Transverse colon (tissue), 4 donors: ENCODE measurements around the gene PGD. TPM values are rescaled to one million over a fixed set of nuclear protein-coding genes. Genes with fewer than 3 reads are reported as not detected.

Experiments
- DNase-seq: peaks from one replicate; pipeline ENCODE4 v3.0.0-alpha.2; 2019
- H3K27ac ChIP-seq, 4 donors: fragments of 200-600 bp; sonication (generic); 2 replicates each; pipeline ENCODE4 v1.5.1; 2016 to 2018; ENCODE audit warnings: inconsistent platforms in 4 of 4
- H3K27me3 ChIP-seq: fragments of 200-600 bp; sonication (generic); 2 replicates; pipeline ENCODE4 v1.5.1; 2017; ENCODE audit warnings: inconsistent platforms
- H3K36me3 ChIP-seq, 4 donors: fragments of 200-600 bp; sonication (generic); 2 replicates each; pipeline ENCODE4 v1.5.1; 2017 to 2019; ENCODE audit warnings: inconsistent platforms in 4 of 4
- H3K4me1 ChIP-seq, 4 donors: fragments of 200-600 bp; sonication (generic); 2 replicates each; pipeline ENCODE4 v1.5.1; 2017 to 2020; ENCODE audit warnings: inconsistent platforms in 4 of 4
- H3K4me3 ChIP-seq, 4 donors: fragments of 200-600 bp; sonication (generic); 1 replicate in 1 of 4; 2 replicates in 3 of 4; pipeline versions ENCODE4 v1.5.1 to v1.6.1; 2017 to 2019; ENCODE audit warnings: inconsistent platforms in 4 of 4
- H3K9me3 ChIP-seq, 2 donors: fragments of 200-600 bp; sonication (generic); 2 replicates each; pipeline ENCODE4 v1.5.1; 2017 to 2019; ENCODE audit warnings: inconsistent platforms in 2 of 2
- EP300 ChIP-seq: sonication (generic); formaldehyde crosslinking; IDR thresholded peaks from one replicate; pipeline ENCODE4 v1.6.1; 2017; ENCODE audit warnings: antibody characterized with exemption, low read depth
- POLR2A ChIP-seq: fragments of 450-650 bp; IDR thresholded peaks from one replicate; pipeline ENCODE4 v1.6.1; 2016; ENCODE audit warnings: antibody characterized with exemption, mild to moderate bottlenecking, moderate library complexity
- POLR2AphosphoS5 ChIP-seq, 3 donors: sonication (generic); formaldehyde crosslinking; IDR thresholded peaks; one replicate each; pipeline ENCODE4 v1.6.1; 2016; ENCODE audit warnings: antibody characterized with exemption in 3 of 3
- WGBS, 2 donors: methylation state at CpG; one replicate each; pipeline ENCODE4 v1.1.5; 2018; ENCODE audit warnings: low coverage in 1 of 2; 5-methylcytosine and 5-hydroxymethylcytosine counted together
- in situ Hi-C, 4 donors: fragments of 200-750 bp; cut with MboI; loops; one replicate each; pipeline versions ENCODE4 v1.15.0 to v1.15.1; 2017; ENCODE audit warnings: low sequenced_read_pairs in 3 of 4, low pct_ligation_motif_present in 1 of 4, low pct_unique_long_range_greater_than_20kb in 1 of 4
- intact Hi-C: fragments of 100-400 bp; cut with DNase I; formaldehyde crosslinking; loops from one replicate; pipeline ENCODE4 v1.15.1; 2023; ENCODE audit warnings: low total_unique reads
- total RNA-seq, 4 donors: library from RNA; depleted of rRNA; stranded (reverse); fragments of >200 nt; gene quantifications; one replicate each; pipeline ENCODE4 v1.1.0, GENCODE V29; 2016
- TF ChIP-seq, protein P1 (sequence below), 5 experiments: fragments of 200-600 bp in 3 of 5; fragments of 450-650 bp in 2 of 5; sonication (generic) in 3 of 5; IDR thresholded peaks; 1 replicate in 2 of 5; 2 replicates in 3 of 5; pipeline ENCODE4 v1.5.1; 2016 to 2017; ENCODE audit warnings: antibody characterized with exemption in 5 of 5, inconsistent platforms in 3 of 5, mild to moderate bottlenecking in 2 of 5, moderate library complexity in 1 of 5

Gene PGD
- total RNA-seq, 4 donors from 2014 or later, result 15.7 to 73.0 (median 66.1) TPM

DNA sequence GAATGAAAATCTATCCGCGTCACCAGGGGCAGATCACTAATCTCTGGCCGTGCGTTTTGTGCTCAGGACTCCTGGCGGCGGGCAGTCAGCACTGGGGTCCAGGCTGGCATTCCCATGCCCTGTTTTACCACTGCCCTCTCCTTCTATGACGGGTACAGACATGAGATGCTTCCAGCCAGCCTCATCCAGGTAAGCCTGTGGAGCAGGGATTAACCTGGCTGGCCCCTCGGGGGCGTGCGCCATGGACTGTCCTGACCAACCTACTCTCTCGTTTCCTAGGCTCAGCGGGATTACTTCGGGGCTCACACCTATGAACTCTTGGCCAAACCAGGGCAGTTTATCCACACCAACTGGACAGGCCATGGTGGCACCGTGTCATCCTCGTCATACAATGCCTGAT, 20.5 kb downstream of the PGD start:
- Histone ChIP-seq H3K36me3 (peaks cover 0 to 33% (median 16%) of the 10 kb centered on the region in 4 donors), H3K9me3 (no peaks in the 10 kb centered on the region), H3K4me1 (no peaks in the 10 kb centered on the region), H3K27me3 (no peaks in the 10 kb centered on the region), H3K27ac (no peak overlapping the region), H3K4me3 (no peak overlapping the region)
- intact Hi-C loops, result no loop called here
- TF ChIP-seq, protein P1, sequence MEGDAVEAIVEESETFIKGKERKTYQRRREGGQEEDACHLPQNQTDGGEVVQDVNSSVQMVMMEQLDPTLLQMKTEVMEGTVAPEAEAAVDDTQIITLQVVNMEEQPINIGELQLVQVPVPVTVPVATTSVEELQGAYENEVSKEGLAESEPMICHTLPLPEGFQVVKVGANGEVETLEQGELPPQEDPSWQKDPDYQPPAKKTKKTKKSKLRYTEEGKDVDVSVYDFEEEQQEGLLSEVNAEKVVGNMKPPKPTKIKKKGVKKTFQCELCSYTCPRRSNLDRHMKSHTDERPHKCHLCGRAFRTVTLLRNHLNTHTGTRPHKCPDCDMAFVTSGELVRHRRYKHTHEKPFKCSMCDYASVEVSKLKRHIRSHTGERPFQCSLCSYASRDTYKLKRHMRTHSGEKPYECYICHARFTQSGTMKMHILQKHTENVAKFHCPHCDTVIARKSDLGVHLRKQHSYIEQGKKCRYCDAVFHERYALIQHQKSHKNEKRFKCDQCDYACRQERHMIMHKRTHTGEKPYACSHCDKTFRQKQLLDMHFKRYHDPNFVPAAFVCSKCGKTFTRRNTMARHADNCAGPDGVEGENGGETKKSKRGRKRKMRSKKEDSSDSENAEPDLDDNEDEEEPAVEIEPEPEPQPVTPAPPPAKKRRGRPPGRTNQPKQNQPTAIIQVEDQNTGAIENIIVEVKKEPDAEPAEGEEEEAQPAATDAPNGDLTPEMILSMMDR (IDR thresholded peaks at IDR 0.05), result no peak
- TF ChIP-seq EP300 (no peak), POLR2A (no peak), POLR2AphosphoS5 (IDR thresholded peaks at IDR 0.05) (no peak)
- in situ Hi-C loops, result no loop called here
- 93 to 97% methylated on average over 6 to 15 of the region's 15 CpGs for WGBS, 2 donors
- DNase-seq, result no peak

DNA sequence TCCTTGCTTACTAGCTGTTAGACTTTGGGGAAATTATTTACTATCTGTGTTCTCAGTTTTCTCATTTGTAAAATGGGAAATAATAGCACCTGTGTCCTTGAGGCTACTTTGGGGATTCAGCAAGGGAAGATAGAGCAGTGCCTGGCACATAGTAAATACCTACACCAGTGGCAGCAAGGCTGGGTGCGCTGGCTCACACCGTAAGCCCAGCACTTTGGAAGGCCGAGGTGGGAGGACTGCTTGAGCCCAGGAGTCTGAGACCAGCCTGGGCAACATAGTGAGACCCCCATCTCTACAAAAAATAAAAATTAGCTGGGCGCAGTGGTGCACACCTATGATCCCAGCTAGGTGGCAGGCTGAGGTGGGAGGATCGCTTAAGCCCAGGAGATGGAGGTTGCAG, 22.8 kb downstream of the PGD start:
- 97% methylated on average over 5 of the region's 5 CpGs; no CpG with 5 or more reads in 1 of the 2 donors for WGBS, 2 donors
- Histone ChIP-seq H3K27ac (no peak overlapping the region), H3K4me1 (no peaks in the 10 kb centered on the region), H3K27me3 (no peaks in the 10 kb centered on the region), H3K9me3 (no peaks in the 10 kb centered on the region), H3K36me3 (peaks cover 0 to 33% (median 16%) of the 10 kb centered on the region in 4 donors), H3K4me3 (no peak overlapping the region)
- in situ Hi-C loops, result loop anchor here in 1 of 4 donors (10.0 kb wide), 1 partner anchor 47 kb away; no protein-coding TSS in a partner anchor
- TF ChIP-seq POLR2A, result no peak
- no peak for TF ChIP-seq EP300
- no peak for TF ChIP-seq POLR2AphosphoS5 (IDR thresholded peaks at IDR 0.05)
- TF ChIP-seq, protein P1 (IDR thresholded peaks at IDR 0.05), result no peak
- no peak for DNase-seq
- intact Hi-C loops, result no loop called here

DNA sequence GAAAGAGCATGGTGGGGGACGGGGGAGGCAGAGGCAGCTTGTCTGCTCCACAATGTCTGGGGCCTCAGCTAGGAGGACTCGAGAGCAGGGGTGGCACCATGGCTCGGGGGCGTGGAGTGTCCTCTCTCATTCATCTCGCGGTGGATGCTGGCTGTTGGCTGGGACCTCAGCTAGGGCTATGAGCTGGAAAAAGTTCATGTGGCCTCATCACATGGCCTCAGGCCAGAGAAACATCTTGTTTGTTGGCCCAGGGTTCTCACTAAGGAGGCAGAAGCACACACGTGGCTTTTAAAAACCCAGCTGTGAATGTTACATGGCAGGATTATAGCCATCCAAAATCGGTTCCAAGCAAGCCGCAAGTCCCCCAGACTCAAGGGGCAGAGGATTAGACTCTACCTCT, 25.2 kb downstream of the PGD start:
- Histone ChIP-seq H3K27ac (no peak overlapping the region), H3K9me3 (no peaks in the 10 kb centered on the region), H3K27me3 (no peaks in the 10 kb centered on the region), H3K36me3 (peaks cover 0 to 12% (median 5%) of the 10 kb centered on the region in 4 donors), H3K4me3 (no peak overlapping the region), H3K4me1 (no peaks in the 10 kb centered on the region)
- 70% methylated on average over 9 of the region's 9 CpGs; no CpG with 5 or more reads in 1 of the 2 donors for WGBS, 2 donors
- no peak for TF ChIP-seq EP300
- TF ChIP-seq POLR2AphosphoS5 (IDR thresholded peaks at IDR 0.05), result no peak
- TF ChIP-seq, protein P1 (IDR thresholded peaks at IDR 0.05), result no peak
- no peak for TF ChIP-seq POLR2A
- peak; percentile 13 for DNase-seq
- intact Hi-C loops, result no loop called here
- in situ Hi-C loops, result loop anchor here in 1 of 4 donors (10.0 kb wide), 1 partner anchor 49 kb away; no protein-coding TSS in a partner anchor

DNA sequence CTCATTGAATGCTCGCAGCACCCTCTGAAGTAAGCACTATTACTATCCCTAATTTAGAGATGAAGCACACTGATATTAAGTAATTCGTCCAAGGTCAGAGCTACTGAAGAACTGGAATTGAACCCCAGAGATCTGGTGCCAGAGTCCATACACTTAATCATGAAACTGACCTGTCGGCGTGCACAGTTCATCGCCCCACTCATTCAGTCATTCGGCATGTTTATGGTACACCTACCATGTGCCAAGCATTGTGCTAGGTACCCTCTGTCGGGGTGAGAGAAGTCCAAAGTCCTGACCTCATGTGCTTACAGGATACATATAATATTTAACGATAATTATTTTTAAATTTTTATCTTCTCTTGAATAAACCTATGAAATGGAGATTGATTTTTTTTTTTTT, 25.8 kb downstream of the PGD start:
- Histone ChIP-seq H3K27ac (no peak overlapping the region), H3K36me3 (peaks cover 0 to 5% (median 2%) of the 10 kb centered on the region in 4 donors), H3K9me3 (no peaks in the 10 kb centered on the region), H3K4me3 (no peak overlapping the region), H3K4me1 (peaks cover 0 to 3% (median under 1%) of the 10 kb centered on the region in 4 donors), H3K27me3 (no peaks in the 10 kb centered on the region)
- TF ChIP-seq POLR2A (no peak), EP300 (no peak), POLR2AphosphoS5 (IDR thresholded peaks at IDR 0.05) (no peak)
- TF ChIP-seq, protein P1 (IDR thresholded peaks at IDR 0.05), result no peak
- in situ Hi-C loops, result loop anchor here in 1 of 4 donors (10.0 kb wide), 1 partner anchor 50 kb away; no protein-coding TSS in a partner anchor
- WGBS, 2 donors, result 58 to 88% methylated on average over 2 to 8 of the region's 8 CpGs
- intact Hi-C loops, result loop anchor here (5.0 kb wide), 1 partner anchor 47 kb away; no protein-coding TSS in a partner anchor
- no peak for DNase-seq
